IgD-negative memory B cell (primary cell): ENCODE measurements around the gene ACTL10. TPM values are rescaled to one million over a fixed set of nuclear protein-coding genes. Genes with fewer than 3 reads are reported as not detected.

ENCODE experiments used
- H3K27ac Mint-ChIP-seq, 3 donors: one replicate each; pipeline ENCODE4 v1.8.0; 2020 to 2022; ENCODE audit warnings: mild to moderate bottlenecking in 3 of 3, mixed read lengths in 3 of 3, moderate library complexity in 1 of 3
- H3K27me3 Mint-ChIP-seq: one replicate; pipeline ENCODE4 v1.8.0; 2021; ENCODE audit warnings: mixed read lengths
- H3K36me3 Mint-ChIP-seq: one replicate; pipeline ENCODE4 v1.8.0; 2020; ENCODE audit warnings: mild to moderate bottlenecking, mixed read lengths
- H3K4me1 Mint-ChIP-seq, 3 donors: one replicate each; pipeline ENCODE4 v1.8.0; 2020 to 2022; ENCODE audit warnings: mixed read lengths in 3 of 3, mild to moderate bottlenecking in 1 of 3
- H3K4me3 Mint-ChIP-seq, 4 donors: one replicate each; pipeline ENCODE4 v1.8.0; 2020 to 2022; ENCODE audit warnings: mild to moderate bottlenecking in 4 of 4, mixed read lengths in 4 of 4, moderate library complexity in 3 of 4
- H3K9me3 Mint-ChIP-seq, 3 donors: one replicate each; pipeline ENCODE4 v1.8.0; 2020 to 2021; ENCODE audit warnings: mixed read lengths in 3 of 3, mild to moderate bottlenecking in 1 of 3
- polyA plus RNA-seq: library from polyadenylated mRNA; unstranded; fragments of 300-500 nt; fragmentation: Illumina TruSeq; gene quantifications from one replicate; pipeline ENCODE4 v1.2.3, GENCODE V29; 2021

Gene ACTL10
- polyA plus RNA-seq, 1 donor from 2014 or later, result 12.0 TPM

- peaks cover 13 to 26% (median 24%) of the 10 kb centered on the region in 3 donors for H3K4me1 Mint-ChIP-seq
- no peaks in the 10 kb centered on the region for H3K36me3 Mint-ChIP-seq
- H3K9me3 Mint-ChIP-seq, result no peaks in the 10 kb centered on the region
- peaks cover 2% of the 10 kb centered on the region for H3K27me3 Mint-ChIP-seq
- H3K4me3 Mint-ChIP-seq, result peak overlapping the region; percentile 84 to 94 (median 92)
- H3K27ac Mint-ChIP-seq, result peak overlapping the region; percentile 44 to 89 (median 60)
These were observed 2.0 kb upstream of the ACTL10 start for GRCh38 chr20:33664762-33665144.

DNA sequence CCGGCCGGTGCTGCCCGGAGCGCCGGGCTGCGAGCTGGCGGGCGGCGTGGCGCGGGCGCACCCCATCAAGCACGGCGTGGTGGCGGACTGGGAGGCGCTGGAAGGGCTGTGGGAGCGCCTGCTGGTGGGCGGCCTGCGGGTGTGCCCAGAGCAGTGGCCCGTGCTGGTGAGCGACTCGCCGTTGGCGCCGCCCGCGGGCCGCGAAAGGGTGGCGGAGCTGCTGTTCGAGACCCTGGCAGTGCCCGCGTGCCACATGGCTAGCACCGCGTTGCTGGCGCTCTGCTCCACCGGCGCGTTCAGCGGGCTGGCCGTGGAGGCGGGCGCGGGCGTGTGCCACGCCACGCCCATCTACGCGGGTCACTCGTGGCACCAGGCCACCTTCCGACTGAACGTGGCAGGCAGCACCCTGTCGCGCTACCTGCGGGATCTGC lies 517 bp downstream of the ACTL10 start:
- no peaks in the 10 kb centered on the region for H3K36me3 Mint-ChIP-seq
- H3K4me3 Mint-ChIP-seq, result peak overlapping the region; percentile 88 to 94 (median 92)
- H3K9me3 Mint-ChIP-seq, result no peaks in the 10 kb centered on the region
- H3K27ac Mint-ChIP-seq, result peak overlapping the region in 1 of 3 donors; percentile 70
- peaks cover 13 to 26% (median 24%) of the 10 kb centered on the region in 3 donors for H3K4me1 Mint-ChIP-seq
- H3K27me3 Mint-ChIP-seq, result peaks cover 2% of the 10 kb centered on the region

GRCh38 chr20:33667676-33668465 lies 1.1 kb downstream of the ACTL10 start:
- Mint-ChIP-seq H3K9me3 (no peaks in the 10 kb centered on the region), H3K4me3 (peak overlapping the region; percentile 88 to 94 (median 92)), H3K4me1 (peaks cover 13 to 24% (median 21%) of the 10 kb centered on the region in 3 donors), H3K27ac (peak overlapping the region in 1 of 3 donors; percentile 70), H3K36me3 (no peaks in the 10 kb centered on the region), H3K27me3 (no peaks in the 10 kb centered on the region)

GRCh38 chr20:33668466-33669155 lies 1.9 kb downstream of the ACTL10 start:
- peaks cover 13 to 23% (median 22%) of the 10 kb centered on the region in 3 donors for H3K4me1 Mint-ChIP-seq
- H3K9me3 Mint-ChIP-seq, result no peaks in the 10 kb centered on the region
- no peaks in the 10 kb centered on the region for H3K27me3 Mint-ChIP-seq
- H3K4me3 Mint-ChIP-seq, result peak overlapping the region in 3 of 4 donors; percentile 88 to 94 (median 93)
- no peaks in the 10 kb centered on the region for H3K36me3 Mint-ChIP-seq
- peak overlapping the region in 1 of 3 donors; percentile 53 for H3K27ac Mint-ChIP-seq

DNA sequence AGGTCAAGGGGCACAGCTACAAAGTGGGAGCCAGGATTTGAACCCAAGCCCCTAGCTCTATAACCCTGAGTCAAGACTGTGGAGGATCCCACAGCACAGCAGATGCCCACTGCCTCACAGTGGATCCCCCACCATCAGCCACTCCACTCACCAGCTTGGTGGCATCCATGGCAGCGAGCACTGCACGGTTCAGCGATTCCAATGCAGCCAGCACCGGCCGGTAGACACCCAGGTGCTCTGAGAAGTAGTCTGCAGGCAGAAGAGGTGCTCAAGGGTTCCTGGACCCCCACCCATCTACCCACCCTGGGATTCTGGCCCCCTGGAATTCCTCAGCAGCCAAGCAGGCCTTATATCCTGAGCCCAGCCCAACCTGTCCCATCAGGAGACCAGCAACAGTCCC lies 2.5 kb downstream of the ACTL10 start:
- Mint-ChIP-seq H3K27ac (peak overlapping the region in 1 of 3 donors; percentile 53), H3K4me1 (peaks cover 13 to 24% (median 20%) of the 10 kb centered on the region in 3 donors), H3K27me3 (no peaks in the 10 kb centered on the region), H3K4me3 (peak overlapping the region in 1 of 4 donors; percentile 93), H3K36me3 (no peaks in the 10 kb centered on the region), H3K9me3 (no peaks in the 10 kb centered on the region)

- Mint-ChIP-seq H3K9me3 (no peaks in the 10 kb centered on the region), H3K4me1 (peaks cover 10 to 21% (median 20%) of the 10 kb centered on the region in 3 donors), H3K27ac (no peak overlapping the region), H3K36me3 (no peaks in the 10 kb centered on the region), H3K4me3 (peak overlapping the region in 1 of 4 donors; percentile 78), H3K27me3 (no peaks in the 10 kb centered on the region)
These were observed 3.3 kb downstream of the ACTL10 start for GRCh38 chr20:33669873-33670640.

GRCh38 chr20:33670715-33671499 lies 4.2 kb downstream of the ACTL10 start:
- Mint-ChIP-seq H3K27ac (peak overlapping the region in 1 of 3 donors; percentile 72), H3K9me3 (no peaks in the 10 kb centered on the region), H3K4me3 (peak overlapping the region in 1 of 4 donors; percentile 78)

DNA sequence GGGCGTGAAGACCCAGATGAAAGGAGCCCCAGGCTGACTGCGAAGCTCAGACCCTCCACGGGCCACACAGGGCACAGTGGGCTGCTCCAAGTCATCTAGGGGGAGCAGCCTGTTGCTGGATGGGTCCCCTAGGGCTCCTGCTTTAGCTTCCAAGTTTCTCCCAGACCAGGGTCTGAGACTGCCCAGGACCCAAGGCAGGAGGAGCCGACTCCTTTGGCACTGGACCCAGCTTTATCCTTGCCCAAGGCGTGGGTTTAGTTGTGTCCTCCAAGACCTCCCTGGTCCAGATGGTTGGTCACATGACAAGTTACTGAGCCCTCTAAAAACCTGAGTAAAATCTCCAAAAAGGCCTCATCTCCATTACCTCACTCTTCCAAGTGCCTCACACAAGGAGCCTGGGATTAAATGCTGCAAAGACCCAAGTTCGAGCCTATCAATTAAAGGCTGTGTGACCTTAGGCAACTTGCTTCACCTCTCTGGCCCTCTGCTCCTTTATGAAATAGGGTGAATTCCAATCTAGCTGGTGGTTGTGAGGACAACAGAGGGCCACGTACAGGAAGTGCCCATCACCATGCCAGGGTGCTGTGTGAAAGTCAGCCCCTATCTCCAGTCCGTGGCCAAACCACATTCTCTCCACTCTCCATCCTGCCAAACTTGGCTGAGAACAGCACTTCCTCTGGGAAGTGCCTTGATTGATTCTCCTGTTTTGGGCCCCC lies 5.0 kb downstream of the ACTL10 start:
- Mint-ChIP-seq H3K27ac (no peak overlapping the region), H3K4me1 (peaks cover 8 to 14% (median 13%) of the 10 kb centered on the region in 3 donors), H3K9me3 (no peaks in the 10 kb centered on the region), H3K27me3 (no peaks in the 10 kb centered on the region), H3K4me3 (peak overlapping the region in 1 of 4 donors; percentile 78), H3K36me3 (no peaks in the 10 kb centered on the region)

More at GRCh38 chr20:33670715-33671499, 4.2 kb downstream of the ACTL10 start:
- Mint-ChIP-seq H3K27me3 (no peaks in the 10 kb centered on the region), H3K36me3 (no peaks in the 10 kb centered on the region), H3K4me1 (peaks cover 12 to 21% (median 17%) of the 10 kb centered on the region in 3 donors)

GRCh38 chr20:33672426-33673113 lies 5.8 kb downstream of the ACTL10 start:
- Mint-ChIP-seq H3K27ac (no peak overlapping the region), H3K36me3 (no peaks in the 10 kb centered on the region), H3K4me3 (peak overlapping the region; percentile 50 to 78 (median 64)), H3K27me3 (no peaks in the 10 kb centered on the region), H3K9me3 (no peaks in the 10 kb centered on the region), H3K4me1 (peaks cover 5 to 14% (median 13%) of the 10 kb centered on the region in 3 donors)

DNA sequence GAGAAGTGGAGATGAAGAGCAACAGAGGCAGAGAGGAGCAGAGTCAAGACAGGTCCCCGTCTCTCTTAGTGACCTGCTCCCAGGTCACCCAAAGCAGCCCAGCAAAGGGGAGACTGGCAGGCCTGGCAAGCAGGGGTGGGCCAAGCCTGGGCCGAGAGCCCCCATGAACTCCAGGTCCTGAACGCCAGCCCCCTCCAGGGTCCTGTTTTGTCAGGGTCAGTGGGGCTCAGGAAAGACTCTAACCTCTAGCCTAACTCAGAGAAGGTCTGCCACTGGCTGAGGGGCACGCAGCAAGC lies 6.3 kb downstream of the ACTL10 start:
- Mint-ChIP-seq H3K4me1 (peaks cover 5 to 13% (median 13%) of the 10 kb centered on the region in 3 donors), H3K27ac (no peak overlapping the region), H3K27me3 (no peaks in the 10 kb centered on the region), H3K9me3 (no peaks in the 10 kb centered on the region), H3K4me3 (peak overlapping the region; percentile 58 to 96 (median 88)), H3K36me3 (no peaks in the 10 kb centered on the region)

DNA sequence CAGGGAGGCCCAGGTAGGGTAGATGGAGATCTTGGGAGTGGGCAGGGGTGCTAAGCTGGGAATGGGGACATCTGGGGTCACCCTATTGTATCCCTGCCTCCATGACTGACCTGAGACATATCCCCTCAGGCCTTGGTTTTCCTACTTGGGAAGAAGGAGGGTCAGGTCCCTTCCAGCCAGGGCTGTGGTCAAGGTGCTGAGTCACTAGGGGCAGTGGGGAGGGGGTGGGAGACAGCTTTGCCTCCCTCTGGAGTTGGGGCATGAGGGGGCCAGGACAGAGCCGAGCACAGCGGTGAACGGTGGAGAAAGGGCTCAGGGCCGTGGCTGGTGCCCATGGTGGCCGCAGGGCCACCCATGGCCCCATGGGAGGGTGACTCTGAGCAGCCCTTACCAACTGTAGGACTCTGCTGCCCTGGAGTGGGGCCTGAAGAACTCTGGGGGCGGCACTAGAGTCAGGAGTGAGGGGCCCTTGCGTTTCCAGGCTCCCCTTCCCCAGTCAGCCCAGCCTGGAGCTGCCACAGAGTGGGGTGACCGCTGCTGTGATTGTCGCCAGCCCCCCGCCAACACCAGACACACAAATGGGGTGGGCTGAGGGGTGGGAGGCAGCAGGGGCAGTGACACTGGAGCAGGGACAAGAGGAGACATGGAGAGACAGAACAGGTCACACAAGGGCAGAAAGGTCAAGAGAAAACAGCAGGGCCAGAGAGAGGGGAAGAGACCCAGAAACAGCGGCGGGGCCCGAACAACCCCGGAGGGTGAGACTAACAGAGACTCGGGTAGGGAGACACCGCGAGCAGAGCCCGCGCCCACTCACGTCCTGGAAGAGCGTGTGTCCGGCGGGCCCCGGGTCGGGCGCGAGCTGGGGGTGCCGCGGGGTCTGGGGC lies 6.9 kb downstream of the ACTL10 start:
- Mint-ChIP-seq H3K27me3 (no peaks in the 10 kb centered on the region), H3K9me3 (no peaks in the 10 kb centered on the region), H3K4me1 (peaks cover 7 to 14% (median 13%) of the 10 kb centered on the region in 3 donors), H3K4me3 (peak overlapping the region; percentile 58 to 96 (median 90)), H3K27ac (peak overlapping the region in 1 of 3 donors; percentile 2), H3K36me3 (no peaks in the 10 kb centered on the region)

DNA sequence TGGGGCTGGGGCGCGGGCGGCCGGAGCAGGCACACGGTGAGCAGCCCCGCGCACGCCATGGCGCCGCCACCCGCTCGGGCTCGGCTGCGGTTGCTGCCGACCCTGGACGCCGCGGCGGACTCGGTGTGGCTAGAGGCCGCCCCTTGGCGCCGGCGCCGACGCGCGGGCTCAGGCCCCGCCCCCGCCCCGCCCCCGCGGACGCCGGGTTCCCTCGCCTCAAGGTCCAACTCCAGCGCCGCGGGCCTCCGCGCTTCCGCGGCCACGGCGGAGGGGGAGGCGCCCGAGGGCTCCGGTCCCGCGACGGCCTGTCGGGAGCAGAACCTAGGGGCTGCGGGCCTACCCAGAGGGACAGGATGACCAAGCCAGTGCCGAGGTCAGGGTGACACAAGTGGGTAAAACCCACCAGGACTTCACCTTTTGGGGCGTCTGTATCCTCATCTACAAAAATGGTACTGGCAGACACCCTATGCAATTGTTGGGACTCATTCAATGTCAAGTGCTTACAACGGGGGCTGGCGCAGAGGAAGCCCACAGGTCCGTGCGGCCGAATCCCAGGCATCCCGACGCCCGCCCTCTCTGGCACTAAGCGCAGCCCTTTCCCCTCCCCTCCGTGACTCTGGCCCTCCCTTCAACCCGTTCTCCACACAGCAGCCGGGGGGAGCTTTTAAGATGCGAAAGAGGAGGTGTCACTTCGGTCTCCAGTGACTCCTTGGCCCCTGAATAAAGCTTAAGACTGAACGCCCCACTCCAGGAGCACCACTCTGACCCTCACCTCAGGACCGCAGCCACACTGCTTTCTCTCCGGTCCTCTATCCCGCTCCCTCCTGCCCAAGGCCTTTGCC lies 7.8 kb downstream of the ACTL10 start, which contains the start of gene NECAB3:
TSS of gene NECAB3 (minus strand) at position 135 of the 842 bp plus-strand sequence. CDS start at position 59, 76 bp downstream.
- H3K27me3 Mint-ChIP-seq, result no peaks in the 10 kb centered on the region
- peaks cover 15 to 18% (median 16%) of the 10 kb centered on the region in 3 donors for H3K4me1 Mint-ChIP-seq
- no peaks in the 10 kb centered on the region for H3K9me3 Mint-ChIP-seq
- H3K36me3 Mint-ChIP-seq, result no peaks in the 10 kb centered on the region
- H3K27ac Mint-ChIP-seq, result peak within 1 kb of the TSS in 2 of 3 donors; percentile 2 to 9
- peak within 1 kb of the TSS; percentile 63 to 96 (median 90) for H3K4me3 Mint-ChIP-seq
